Activated CD4-positive, CD25-positive, alpha-beta regulatory T cell treated with anti-CD3 and anti-CD28 coated beads, Interleukin-2, amount 50 U/mL, for 16 hours (primary cell): ENCODE data around the gene N4BP3.
"Not testable (repeated sequence)": the region's sequence is repeated elsewhere in the genome, so short reads cannot be mapped to it uniquely, and the experiment has no call there.

Experiments
- DNase-seq: peaks from one replicate; pipeline ENCODE4 v3.0.0-alpha.2; 2020; ENCODE audit warnings: low read depth, low spot score

N4BP3 gene

DNA sequence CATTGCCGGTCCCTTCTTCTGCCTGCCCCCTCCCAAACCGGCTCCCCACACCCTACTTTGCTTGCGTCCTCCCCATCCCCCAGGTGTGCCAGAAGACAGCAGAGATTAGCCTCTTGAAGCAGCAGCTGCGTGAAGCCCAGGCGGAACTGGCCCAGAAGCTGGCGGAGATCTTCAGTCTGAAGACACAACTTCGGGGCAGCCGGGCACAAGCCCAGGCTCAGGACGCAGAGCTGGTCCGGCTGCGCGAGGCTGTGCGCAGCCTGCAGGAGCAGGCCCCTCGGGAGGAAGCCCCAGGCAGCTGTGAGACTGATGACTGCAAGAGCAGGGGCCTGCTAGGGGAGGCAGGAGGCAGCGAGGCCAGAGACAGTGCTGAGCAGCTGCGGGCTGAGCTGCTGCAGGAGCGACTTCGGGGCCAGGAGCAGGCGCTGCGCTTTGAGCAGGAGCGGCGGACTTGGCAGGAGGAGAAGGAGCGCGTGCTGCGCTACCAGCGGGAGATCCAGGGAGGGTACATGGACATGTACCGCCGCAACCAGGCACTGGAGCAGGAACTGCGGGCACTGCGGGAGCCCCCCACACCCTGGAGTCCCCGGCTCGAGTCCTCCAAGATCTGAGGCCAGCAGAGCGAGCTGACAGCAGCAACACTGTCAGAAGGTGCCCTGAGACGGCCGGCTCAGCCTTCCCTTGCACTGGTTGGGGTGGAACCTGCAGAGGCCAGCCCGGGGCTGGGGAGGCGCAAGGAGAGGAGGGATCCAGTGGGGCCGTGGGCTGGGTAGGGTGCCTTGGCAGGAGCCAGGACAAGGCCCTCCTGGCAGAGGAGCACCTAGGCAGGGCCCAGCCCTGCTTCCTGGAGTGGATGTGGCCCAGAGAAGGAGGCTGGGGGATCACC lies 8.3 kb downstream of the N4BP3 start:
- DNase-seq, result no peak

DNA sequence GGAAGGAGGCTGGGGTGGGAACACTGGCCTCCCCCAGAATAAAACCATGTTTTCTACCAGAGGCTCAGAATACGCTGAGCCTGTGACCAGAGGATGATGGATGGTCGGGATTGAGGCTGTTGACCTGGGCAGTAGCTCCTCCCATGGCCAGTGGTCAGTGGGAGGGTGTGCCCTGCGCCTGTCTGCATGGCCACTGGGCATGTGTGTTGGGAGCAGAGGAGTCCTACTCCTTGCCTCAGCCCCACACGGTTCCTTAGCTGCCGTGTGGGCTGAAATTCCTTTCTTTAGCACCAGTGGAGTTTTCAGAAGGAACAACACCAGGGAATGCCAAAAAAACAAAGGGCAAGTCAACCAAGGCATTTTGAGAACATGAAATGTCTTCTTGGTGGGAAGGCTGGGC lies 9.0 kb downstream of the N4BP3 start:
- no peak for DNase-seq

DNA sequence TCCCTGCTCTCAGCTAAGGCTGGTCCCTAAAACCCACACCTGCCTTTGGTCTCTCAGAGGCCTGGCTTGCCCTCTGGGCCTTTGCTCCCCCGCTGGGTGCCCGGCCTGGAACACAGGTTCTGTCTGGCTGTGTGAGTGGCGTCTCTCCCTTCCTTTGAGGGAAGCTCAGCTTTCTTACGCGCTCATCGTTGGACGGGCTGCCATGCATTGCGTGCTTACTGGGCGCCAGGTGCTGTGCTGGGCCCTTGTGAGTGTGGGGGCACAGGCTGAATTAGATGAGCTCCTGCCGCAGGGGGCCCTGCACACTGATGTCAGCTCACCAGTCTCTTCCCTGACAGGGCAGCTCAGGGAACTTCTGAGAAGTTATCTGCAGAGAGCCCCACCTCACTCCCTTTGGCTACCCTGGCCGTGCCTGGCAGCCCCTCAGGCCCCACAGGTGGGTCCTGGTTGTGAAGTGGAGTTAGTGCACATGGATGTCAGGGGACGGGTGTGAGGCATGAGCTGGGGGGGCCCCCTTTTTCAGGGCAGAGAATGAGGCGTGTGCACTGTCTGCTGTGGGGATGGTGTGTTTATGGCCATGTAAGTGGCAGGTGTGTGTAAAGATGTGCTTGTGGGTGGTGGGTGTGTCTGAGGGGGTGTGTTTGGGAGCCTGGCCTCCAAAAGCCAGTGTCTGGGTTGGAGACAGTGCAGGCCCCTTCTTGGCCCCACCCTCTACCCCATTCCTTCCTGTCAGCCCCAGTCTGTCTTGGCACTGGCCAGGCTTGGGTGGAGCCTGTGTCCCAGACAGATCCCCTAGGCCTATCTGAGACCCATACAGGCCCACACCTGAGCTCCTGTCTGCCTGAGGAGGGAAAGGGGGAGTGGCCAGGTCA lies 10.0 kb downstream of the N4BP3 start:
- no peak for DNase-seq

- no peak for DNase-seq
These were observed 10.9 kb downstream of the N4BP3 start for GRCh38 chr5:178123966-178124925.

GRCh38 chr5:178125253-178125906 lies 12.0 kb downstream of the N4BP3 start:
- no peak for DNase-seq

DNA sequence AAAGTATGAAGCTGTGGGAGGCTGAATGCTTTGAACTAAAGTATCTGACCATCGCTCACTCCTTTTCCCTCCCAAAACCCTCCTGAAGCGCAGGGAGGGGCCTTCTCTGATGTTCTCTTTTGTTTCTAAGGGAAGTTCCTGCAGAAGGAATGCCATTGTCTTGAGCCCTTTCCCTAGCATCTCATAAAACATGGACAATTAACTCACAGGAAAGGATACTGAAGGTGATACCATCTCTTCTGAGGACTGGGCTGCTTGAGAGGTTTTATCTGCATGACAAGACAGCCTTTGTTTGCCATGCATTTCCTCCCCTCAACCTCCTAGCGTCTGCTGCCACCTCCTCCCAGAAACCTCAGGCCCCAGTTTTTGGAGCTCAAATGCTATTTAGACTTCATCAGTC lies 13.2 kb downstream of the N4BP3 start:
- DNase-seq, result no peak

DNA sequence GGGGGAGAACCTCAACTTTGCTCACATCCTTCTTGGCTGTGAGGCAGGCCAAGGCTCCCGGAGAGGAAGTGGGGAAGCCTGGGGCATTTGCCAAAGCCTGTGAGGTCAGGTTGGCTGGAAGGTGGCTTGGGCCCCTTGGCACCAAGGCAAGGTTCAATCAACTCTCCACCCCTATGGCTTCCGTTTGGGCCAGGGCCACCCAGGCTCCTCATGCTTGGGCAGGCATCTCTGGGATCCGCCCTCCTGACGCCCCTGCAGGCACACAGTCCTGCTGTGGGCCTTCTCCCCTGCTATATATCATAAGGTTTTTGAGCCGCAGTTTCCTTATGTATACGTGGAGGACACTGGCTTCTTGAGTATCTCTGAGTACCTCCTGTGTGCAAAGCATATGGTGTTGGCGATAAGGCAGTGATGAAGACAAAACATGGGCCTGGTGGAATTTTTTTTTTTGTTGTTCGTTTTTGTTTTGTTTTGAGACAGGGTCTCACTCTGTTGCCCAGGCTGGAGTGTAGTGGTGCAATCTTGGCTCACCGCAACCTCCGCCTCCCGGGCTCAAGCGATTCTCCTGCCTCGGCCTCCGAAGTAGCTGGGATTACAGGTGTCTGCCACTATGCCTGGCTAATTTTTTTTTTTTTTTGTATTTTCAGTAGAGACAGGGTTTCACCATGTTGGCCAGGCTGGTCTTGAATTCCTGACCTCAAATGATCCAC lies 14.1 kb downstream of the N4BP3 start:
- not testable (repeated sequence) for DNase-seq

- no peak for DNase-seq
These were observed 16.0 kb downstream of the N4BP3 start for GRCh38 chr5:178129296-178129695.

DNA sequence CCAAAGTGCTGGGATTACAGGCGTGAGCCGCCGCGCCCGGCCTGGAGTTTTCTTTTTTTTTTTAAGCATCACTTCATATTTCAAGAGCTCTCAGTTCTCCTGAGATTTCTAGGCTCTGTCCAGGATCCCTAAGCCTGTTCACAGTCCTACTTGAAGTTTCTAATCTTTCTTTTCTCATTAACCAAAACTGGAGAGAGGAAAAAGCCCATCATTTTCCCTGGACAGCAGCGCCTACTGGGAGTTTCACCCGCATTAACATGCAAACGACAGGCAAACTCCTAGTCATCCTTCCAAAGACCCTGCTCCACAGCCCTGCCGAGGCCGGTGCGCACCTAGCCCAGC lies 16.9 kb downstream of the N4BP3 start:
- not testable (repeated sequence) for DNase-seq

DNA sequence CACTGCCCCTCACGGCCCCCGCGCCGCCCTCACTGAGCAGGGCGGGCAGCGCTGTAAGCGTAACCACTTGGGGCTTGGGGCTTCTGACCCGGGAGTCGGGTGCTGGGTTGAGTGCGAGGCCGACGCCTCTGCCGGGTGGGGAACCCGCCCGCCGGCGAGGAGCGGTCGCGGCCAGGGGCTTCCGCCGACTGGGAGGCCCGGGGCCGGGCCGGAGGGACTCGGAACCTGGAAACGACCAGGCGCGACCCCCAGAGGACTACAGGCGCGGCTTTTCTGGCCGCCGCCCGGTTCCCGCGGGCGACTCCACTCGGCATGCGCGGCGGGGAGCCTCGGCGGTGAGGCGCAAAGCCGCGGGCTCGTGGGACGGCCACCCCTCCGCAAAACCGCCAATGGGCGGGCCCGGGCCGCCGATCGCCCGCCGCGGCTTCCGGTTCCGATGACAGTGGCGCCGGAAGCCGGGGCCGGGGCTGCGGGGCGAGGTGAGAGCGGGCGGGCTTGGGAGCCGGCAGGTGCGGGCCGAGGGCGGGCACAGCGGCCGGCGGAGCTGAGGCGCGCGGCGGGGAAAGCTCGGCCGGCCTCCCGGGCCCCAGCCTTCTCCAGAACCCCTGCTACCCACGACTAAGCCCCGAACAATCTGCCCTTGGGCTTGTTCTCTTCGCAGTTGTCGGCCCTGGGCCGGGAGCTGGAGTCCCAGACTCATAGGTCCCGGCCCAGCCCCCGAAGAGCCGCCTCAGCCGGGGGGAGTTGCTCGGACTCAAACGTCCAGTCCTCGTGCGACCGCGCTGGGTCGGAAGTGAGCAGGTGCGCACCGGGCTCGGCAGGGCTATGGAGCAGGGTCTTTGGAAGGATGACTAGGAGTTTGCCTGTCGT lies 17.5 kb downstream of the N4BP3 start, which contains the start of gene RMND5B:
Gene RMND5B (plus strand): TSS at position 439 of the 870 bp plus-strand sequence. CDS start 7,106 bp downstream, outside the sequence.
- peak; percentile 70 for DNase-seq

DNA sequence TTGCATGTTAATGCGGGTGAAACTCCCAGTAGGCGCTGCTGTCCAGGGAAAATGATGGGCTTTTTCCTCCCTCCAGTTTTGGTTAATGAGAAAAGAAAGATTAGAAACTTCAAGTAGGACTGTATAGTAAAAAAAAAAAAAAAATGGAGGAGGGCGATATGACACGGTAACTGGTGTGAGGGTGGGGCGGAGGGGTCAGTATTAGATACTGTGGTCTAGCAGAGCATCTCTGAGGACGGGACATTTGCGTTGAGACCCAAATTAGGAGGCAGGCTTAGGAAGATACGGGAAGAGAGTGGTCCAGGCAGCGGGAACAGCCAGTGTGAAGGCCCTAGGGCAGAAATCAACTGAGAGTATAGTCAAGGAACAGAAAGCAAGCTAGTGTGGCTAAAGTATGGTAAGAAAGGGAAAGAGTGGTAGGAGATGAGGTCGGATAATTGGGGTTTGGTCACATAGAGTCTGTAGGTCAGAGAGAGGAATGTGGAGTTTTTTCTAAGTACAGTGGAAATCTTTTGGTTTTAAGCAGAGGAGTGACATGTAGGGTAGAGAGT lies 18.2 kb downstream of the N4BP3 start:
- no peak for DNase-seq

GRCh38 chr5:178136990-178137389 lies 23.7 kb downstream of the N4BP3 start:
- no peak for DNase-seq

DNA sequence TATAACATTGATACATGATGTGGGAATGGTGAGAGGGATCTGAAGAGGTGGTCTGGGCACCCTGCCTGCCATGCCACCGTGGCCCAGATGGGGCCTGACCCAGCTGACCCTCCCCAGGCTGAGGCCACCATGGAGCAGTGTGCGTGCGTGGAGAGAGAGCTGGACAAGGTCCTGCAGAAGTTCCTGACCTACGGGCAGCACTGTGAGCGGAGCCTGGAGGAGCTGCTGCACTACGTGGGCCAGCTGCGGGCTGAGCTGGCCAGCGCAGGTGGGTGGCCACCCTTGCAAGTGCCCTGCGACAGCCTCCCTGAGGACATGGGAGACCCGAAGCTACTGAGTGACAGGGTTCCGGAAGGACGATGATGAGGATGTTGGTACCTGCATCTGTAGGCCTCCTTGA lies 24.7 kb downstream of the N4BP3 start:
- no peak for DNase-seq

DNA sequence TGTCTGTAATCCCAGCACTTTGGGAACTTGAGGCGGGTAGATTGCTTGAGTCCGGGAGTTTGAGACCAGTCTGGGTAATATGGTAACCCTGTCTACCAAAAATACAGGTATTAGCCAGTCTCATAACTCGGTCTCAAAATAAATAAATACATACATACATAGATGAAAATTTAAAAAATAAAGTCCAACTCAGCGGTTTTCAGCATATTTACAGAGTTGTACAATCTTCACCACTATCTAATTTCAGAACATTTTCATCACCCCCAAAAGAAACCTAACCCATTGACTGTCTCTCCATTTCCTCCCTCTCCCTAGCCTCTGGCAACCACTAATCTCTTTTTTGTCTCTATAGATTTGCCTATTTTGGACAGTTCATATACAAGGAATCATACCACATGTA lies 28.2 kb downstream of the N4BP3 start:
- no peak for DNase-seq

- DNase-seq, result no peak
These were observed 29.3 kb downstream of the N4BP3 start for GRCh38 chr5:178142642-178143041.

DNA sequence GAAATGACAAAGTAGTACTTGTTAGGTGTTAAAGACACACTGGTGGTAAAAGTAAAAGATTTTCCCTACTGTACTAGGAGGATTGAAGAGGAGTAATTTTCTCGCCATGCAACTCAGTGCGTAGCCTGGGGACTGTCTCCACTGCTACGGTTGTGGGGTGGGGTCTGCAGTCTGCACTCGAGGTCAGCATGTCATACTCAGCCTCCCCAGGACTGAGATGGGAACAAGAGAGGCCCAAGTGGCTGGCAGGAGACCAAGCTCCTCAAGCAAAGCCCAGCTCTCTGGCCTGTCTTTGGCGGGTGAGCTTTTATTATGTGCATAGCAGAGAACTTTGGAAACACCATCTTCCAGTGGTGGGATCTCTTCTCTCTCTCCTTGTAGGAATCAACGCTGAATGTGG lies 29.9 kb downstream of the N4BP3 start:
- DNase-seq, result no peak

DNA sequence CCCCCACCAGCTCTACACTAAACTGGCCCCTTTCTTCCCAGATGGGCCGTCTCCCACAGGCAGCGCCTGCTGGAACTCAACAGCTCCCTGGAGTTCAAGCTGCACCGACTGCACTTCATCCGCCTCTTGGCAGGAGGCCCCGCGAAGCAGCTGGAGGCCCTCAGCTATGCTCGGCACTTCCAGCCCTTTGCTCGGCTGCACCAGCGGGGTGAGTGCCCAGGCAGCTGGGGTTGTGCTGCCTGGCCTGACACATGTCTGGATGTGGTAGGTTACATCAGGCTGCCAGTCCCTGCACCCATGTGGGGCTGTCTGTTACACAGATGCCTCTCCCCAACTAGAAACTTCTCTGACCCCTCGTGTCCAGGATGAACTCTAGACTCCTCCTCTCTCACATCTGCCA lies 30.6 kb downstream of the N4BP3 start:
- no peak for DNase-seq

DNA sequence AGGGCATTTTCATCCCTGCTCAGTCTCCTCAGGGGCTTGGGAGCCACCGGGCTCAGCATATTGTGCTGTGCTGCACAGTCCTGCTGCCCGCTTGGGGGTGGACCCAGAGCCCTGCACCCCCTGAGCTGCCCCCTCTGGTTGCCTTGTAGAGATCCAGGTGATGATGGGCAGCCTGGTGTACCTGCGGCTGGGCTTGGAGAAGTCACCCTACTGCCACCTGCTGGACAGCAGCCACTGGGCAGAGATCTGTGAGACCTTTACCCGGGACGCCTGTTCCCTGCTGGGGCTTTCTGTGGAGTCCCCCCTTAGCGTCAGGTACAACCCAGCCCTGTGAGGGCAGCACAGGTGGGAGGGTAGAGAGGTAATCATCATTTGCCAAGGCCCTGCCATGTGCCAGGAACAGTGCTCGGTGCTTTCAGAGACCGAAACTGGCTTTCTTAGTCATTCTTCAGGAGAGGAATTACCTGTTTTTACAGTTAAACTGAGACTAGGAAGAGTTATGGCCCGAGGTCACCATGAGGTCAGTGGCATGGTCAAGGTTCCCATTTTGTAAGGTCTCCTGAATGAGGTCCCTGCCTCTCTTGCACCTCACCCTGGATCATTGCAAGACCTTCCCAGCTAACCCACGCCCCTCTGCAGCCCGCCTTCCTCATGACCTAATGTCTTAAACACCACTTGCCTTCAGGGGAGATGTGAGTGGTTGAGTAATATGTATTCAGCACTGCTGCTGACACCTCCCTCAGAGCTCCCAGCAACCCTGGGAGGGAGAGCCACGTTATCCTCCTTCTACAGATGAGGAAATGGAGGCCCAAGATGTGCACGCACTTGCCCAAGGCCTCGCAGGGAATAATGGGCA lies 32.9 kb downstream of the N4BP3 start:
- peak; percentile 47 for DNase-seq
